ENCODE measurements around the gene SYCE3. TPM values are rescaled to one million over a fixed set of nuclear protein-coding genes. Genes with fewer than 3 reads are reported as not detected.

Gene SYCE3
- total and polyA plus RNA-seq, 3 experiments from 2014 or later: not detected

- ChIA-PET CTCF (interaction anchor here (0.6 to 1.6 kb wide), 3 partner anchors 15 to 43 kb away, joined by 3 to 6 read pairs (median 6); partner anchors contain the start of gene SYCE3), POLR2A (no interaction called here)
- H3K4me3 Mint-ChIP-seq: peak overlapping the region in 2 of 7 donors; percentile 15
- peaks cover 8 to 31% (median 16%) of the 10 kb centered on the region in 3 donors for H3K4me1 Mint-ChIP-seq
- peaks cover 0 to 37% (median 2%) of the 10 kb centered on the region in 3 donors for H3K36me3 Mint-ChIP-seq
- H3K4me1 ChIP-seq (ENCODE audit: insufficient read depth, low read length): peaks cover 12% of the 10 kb centered on the region
- no peaks in the 10 kb centered on the region for H3K9me3 ChIP-seq (ENCODE audit: low read length)
- H3K27ac Mint-ChIP-seq: peak overlapping the region in 2 of 8 donors; percentile 12 to 78
- no peak overlapping the region for H3K27ac ChIP-seq (ENCODE audit: low read depth, low read length)
- H3K27me3 Mint-ChIP-seq: no peaks in the 10 kb centered on the region
- no peaks in the 10 kb centered on the region for H3K27me3 ChIP-seq (ENCODE audit: insufficient read depth, low read length, poor library complexity, severe bottlenecking)
- H3K36me3 ChIP-seq (ENCODE audit: insufficient read depth, low read length): peaks cover 5% of the 10 kb centered on the region
- no peak for DNase-seq
- no peaks in the 10 kb centered on the region for H3K9me3 Mint-ChIP-seq
- H3K4me3 ChIP-seq (ENCODE audit: low read length): no peak overlapping the region
Measured at GRCh38 chr22:50577697-50577986, 14.9 kb upstream of the SYCE3 start.

DNA sequence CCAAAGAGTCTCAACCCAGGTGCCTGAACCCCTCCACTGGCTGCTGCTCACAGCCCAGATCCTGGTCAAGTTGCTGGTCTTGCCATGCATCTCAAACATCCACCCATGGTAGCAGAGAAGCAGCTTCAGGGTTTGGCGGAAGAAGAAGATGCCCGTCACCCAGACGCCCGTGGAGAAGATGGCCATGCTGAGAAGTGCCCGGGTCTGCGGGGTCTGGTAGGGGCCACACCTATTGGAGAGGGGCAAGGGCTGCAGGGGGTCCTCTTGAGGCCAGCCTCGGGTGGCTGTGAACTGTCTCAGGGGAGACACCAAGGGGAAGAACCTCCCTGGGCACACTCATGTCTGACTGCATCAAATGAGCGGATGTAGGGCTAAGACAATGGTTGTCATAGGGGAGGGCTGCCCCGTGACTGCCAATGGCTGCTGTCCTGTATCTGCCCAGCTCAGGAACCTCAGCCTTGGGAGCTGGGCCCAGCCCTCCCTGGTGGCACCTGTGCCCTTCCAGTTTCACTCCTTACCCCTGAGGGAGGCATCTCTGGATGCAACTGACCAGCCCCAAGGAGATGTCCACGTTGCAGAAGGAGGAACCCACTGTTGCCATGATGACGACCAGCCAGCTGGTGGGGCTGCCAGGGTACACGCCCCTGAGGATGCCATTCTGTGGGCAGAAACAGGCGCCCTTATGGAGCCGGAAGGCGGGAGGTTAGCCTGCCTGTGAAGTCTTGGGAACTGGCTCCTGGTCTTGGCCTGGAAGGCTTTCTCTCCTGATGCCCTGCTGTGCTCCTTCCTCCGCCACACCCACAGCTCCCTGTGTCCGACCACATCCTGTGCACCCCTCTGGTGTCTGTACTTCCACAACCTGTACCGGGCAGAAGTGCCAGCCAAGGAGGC, 14.3 kb upstream of the SYCE3 start:
- Mint-ChIP-seq H3K4me3 (peak overlapping the region in 2 of 7 donors; percentile 15), H3K27me3 (no peaks in the 10 kb centered on the region), H3K9me3 (no peaks in the 10 kb centered on the region), H3K27ac (peak overlapping the region in 4 of 8 donors; percentile 12 to 78 (median 22)), H3K4me1 (peaks cover 8 to 29% (median 15%) of the 10 kb centered on the region in 3 donors), H3K36me3 (peaks cover 0 to 42% (median 2%) of the 10 kb centered on the region in 3 donors)
- ChIA-PET POLR2A (interaction anchor here (0.6 kb wide), 1 partner anchor 12 kb away, joined by 4 read pairs; no protein-coding TSS in a partner anchor), CTCF (interaction anchor here (1.2 to 2.4 kb wide), 3 partner anchors 14 to 52 kb away, joined by 5 to 6 read pairs (median 6); partner anchors contain the start of genes SCO2 and SYCE3)
- no peaks in the 10 kb centered on the region for H3K27me3 ChIP-seq (ENCODE audit: insufficient read depth, low read length, poor library complexity, severe bottlenecking)
- peaks cover 5% of the 10 kb centered on the region for H3K36me3 ChIP-seq (ENCODE audit: insufficient read depth, low read length)
- H3K27ac ChIP-seq (ENCODE audit: low read depth, low read length): no peak overlapping the region
- H3K9me3 ChIP-seq (ENCODE audit: low read length): no peaks in the 10 kb centered on the region
- DNase-seq: no peak
- H3K4me1 ChIP-seq (ENCODE audit: insufficient read depth, low read length): peaks cover 12% of the 10 kb centered on the region
- no peak overlapping the region for H3K4me3 ChIP-seq (ENCODE audit: low read length)

- CTCF ChIA-PET: interaction anchor here (0.9 to 2.4 kb wide), 3 partner anchors 13 to 51 kb away, joined by 4 to 6 read pairs (median 5); partner anchors contain the start of gene SCO2
- H3K9me3 ChIP-seq (ENCODE audit: low read length): no peaks in the 10 kb centered on the region
- H3K36me3 Mint-ChIP-seq: peaks cover 0 to 46% (median 2%) of the 10 kb centered on the region in 3 donors
- no peaks in the 10 kb centered on the region for H3K27me3 ChIP-seq (ENCODE audit: insufficient read depth, low read length, poor library complexity, severe bottlenecking)
- H3K4me1 ChIP-seq (ENCODE audit: insufficient read depth, low read length): peaks cover 2% of the 10 kb centered on the region
- H3K27ac Mint-ChIP-seq: peak overlapping the region in 1 of 8 donors; percentile 64
- H3K4me3 ChIP-seq (ENCODE audit: low read length): no peak overlapping the region
- H3K27ac ChIP-seq (ENCODE audit: low read depth, low read length): no peak overlapping the region
- H3K27me3 Mint-ChIP-seq: no peaks in the 10 kb centered on the region
- H3K36me3 ChIP-seq (ENCODE audit: insufficient read depth, low read length): peaks cover 5% of the 10 kb centered on the region
- POLR2A ChIA-PET: no interaction called here
- no peak for DNase-seq
- no peaks in the 10 kb centered on the region for H3K9me3 Mint-ChIP-seq
- peak overlapping the region in 1 of 7 donors; percentile 42 for H3K4me3 Mint-ChIP-seq
- H3K4me1 Mint-ChIP-seq: peaks cover 8 to 20% (median 13%) of the 10 kb centered on the region in 3 donors
Measured at GRCh38 chr22:50576070-50576469, 13.4 kb upstream of the SYCE3 start.

GRCh38 chr22:50575426-50575941, 12.8 kb upstream of the SYCE3 start:
- Histone ChIP-seq H3K36me3 (ENCODE audit: insufficient read depth, low read length) (peaks cover 5% of the 10 kb centered on the region), H3K27me3 (ENCODE audit: insufficient read depth, low read length, poor library complexity, severe bottlenecking) (no peaks in the 10 kb centered on the region), H3K4me1 (ENCODE audit: insufficient read depth, low read length) (no peaks in the 10 kb centered on the region), H3K27ac (ENCODE audit: low read depth, low read length) (no peak overlapping the region), H3K4me3 (ENCODE audit: low read length) (no peak overlapping the region), H3K9me3 (ENCODE audit: low read length) (no peaks in the 10 kb centered on the region)
- Mint-ChIP-seq H3K27ac (peak overlapping the region in 1 of 8 donors; percentile 64), H3K36me3 (peaks cover 0 to 50% (median 2%) of the 10 kb centered on the region in 3 donors), H3K4me3 (no peak overlapping the region), H3K27me3 (no peaks in the 10 kb centered on the region), H3K9me3 (no peaks in the 10 kb centered on the region), H3K4me1 (peaks cover 8 to 18% (median 12%) of the 10 kb centered on the region in 3 donors)
- ChIA-PET CTCF (interaction anchor here (0.9 to 2.4 kb wide), 3 partner anchors 12 to 50 kb away, joined by 4 to 6 read pairs (median 5); partner anchors contain the start of gene SCO2), POLR2A (no interaction called here)
- no peak for DNase-seq

DNA sequence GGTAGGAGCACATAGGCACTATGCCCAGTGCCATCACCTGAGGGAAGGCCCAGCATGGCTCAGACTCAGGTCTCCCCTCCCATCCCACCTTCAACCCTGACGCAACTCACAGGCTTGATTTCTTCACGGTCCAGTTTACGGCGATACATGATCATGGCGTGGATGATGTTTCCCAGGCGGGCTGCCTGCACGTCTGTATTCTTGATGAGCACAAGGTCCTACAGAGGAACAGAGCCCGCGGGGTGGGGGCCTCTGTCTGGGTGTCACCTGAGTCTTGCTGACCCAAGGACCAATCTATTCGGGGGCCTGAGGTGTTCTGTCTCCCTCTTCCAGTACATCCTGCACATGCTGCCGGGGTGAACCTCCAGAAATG, 11.7 kb upstream of the SYCE3 start:
- Histone ChIP-seq H3K27me3 (ENCODE audit: insufficient read depth, low read length, poor library complexity, severe bottlenecking) (no peaks in the 10 kb centered on the region), H3K4me1 (ENCODE audit: insufficient read depth, low read length) (no peaks in the 10 kb centered on the region), H3K36me3 (ENCODE audit: insufficient read depth, low read length) (peaks cover 6% of the 10 kb centered on the region), H3K27ac (ENCODE audit: low read depth, low read length) (no peak overlapping the region), H3K4me3 (ENCODE audit: low read length) (no peak overlapping the region), H3K9me3 (ENCODE audit: low read length) (no peaks in the 10 kb centered on the region)
- ChIA-PET CTCF (no interaction called here), POLR2A (no interaction called here)
- Mint-ChIP-seq H3K9me3 (no peaks in the 10 kb centered on the region), H3K27ac (no peak overlapping the region), H3K36me3 (peaks cover 0 to 51% (median 3%) of the 10 kb centered on the region in 3 donors), H3K4me3 (peak overlapping the region in 1 of 7 donors; percentile 42), H3K27me3 (no peaks in the 10 kb centered on the region), H3K4me1 (peaks cover 5 to 13% (median 5%) of the 10 kb centered on the region in 3 donors)
- DNase-seq: no peak

DNA sequence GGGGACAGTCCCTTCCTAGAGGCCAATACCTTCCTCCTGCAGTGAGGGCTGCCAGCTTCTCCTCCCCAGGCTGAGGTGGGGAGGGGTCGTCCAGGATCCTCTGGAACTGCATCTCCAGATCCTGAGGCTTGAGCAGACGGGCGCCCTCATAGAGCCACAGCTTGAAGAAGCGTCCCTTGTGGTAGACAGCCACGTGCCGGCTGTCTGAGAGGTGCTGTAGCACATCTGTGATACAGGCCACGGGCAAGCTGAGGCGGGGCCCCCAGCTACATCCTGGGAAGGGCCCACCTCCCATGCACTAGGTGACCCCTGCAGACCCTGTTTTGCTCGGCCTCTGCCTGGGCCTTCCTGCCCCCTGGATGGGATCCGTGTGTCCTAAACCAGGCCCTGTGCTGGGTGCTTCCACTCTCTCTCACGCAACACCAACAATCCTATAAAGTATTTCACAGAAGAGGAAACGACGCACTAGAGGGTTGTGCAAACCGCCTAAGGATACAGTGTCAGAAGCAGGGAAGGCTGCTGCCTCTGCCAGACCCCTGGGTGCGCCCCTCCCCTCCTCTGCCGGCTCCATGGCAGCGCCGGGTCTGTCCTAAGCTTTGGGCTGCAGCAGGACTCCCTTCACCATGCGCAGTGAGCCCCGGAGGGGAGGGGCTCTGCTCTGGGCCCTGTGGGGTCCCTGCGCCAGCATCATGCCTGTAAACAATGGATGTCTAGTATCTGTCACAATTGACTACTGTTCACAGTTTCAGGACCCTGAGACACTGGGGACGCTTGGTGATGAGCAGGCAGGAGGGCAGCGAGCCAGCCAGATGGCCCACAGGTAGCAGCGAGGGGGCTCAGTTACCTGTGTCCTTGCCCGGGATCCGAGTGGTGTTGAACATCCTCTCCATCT, 11.0 kb upstream of the SYCE3 start:
- peaks cover 5 to 13% (median 5%) of the 10 kb centered on the region in 3 donors for H3K4me1 Mint-ChIP-seq
- Histone ChIP-seq H3K4me1 (ENCODE audit: insufficient read depth, low read length) (no peaks in the 10 kb centered on the region), H3K27ac (ENCODE audit: low read depth, low read length) (no peak overlapping the region), H3K27me3 (ENCODE audit: insufficient read depth, low read length, poor library complexity, severe bottlenecking) (no peaks in the 10 kb centered on the region), H3K4me3 (ENCODE audit: low read length) (no peak overlapping the region), H3K36me3 (ENCODE audit: insufficient read depth, low read length) (peaks cover 8% of the 10 kb centered on the region), H3K9me3 (ENCODE audit: low read length) (no peaks in the 10 kb centered on the region)
- CTCF ChIA-PET: no interaction called here
- no peak overlapping the region for H3K27ac Mint-ChIP-seq
- H3K36me3 Mint-ChIP-seq: peaks cover 0 to 57% (median 3%) of the 10 kb centered on the region in 3 donors
- peak overlapping the region in 1 of 7 donors; percentile 42 for H3K4me3 Mint-ChIP-seq
- H3K9me3 Mint-ChIP-seq: no peaks in the 10 kb centered on the region
- H3K27me3 Mint-ChIP-seq: no peaks in the 10 kb centered on the region
- no peak for DNase-seq
- POLR2A ChIA-PET: no interaction called here

DNA sequence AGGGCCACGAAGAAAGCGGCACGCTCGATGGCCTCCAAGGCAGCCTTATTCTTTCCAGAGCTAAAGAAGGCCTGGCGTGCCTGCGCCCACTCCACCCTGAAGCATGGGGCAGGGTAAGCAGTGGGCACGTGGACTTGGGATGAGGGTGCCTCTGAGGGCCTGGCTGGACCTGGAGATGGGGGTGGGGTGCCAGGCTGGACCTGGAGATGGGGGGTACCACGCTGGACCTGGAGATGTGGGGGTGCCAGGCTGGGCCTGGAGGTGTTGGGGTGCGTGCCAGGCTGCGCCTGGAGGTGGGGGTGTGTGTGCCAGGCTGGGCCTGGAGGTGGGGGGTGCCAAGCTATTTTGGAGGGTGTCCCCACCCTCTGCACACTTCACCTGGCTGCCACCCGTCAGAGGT, 10.2 kb upstream of the SYCE3 start:
- no peaks in the 10 kb centered on the region for H3K27me3 Mint-ChIP-seq
- ChIA-PET POLR2A (interaction anchor here (0.9 kb wide), 1 partner anchor 17 kb away, joined by 3 read pairs; no protein-coding TSS in a partner anchor), CTCF (interaction anchor here (2.0 kb wide), 1 partner anchor 10 kb away, joined by 12 read pairs; the partner anchor contains the start of gene SYCE3)
- H3K27me3 ChIP-seq (ENCODE audit: insufficient read depth, low read length, poor library complexity, severe bottlenecking): no peaks in the 10 kb centered on the region
- no peak overlapping the region for H3K4me3 ChIP-seq (ENCODE audit: low read length)
- no peaks in the 10 kb centered on the region for H3K9me3 Mint-ChIP-seq
- peaks cover 8% of the 10 kb centered on the region for H3K36me3 ChIP-seq (ENCODE audit: insufficient read depth, low read length)
- H3K9me3 ChIP-seq (ENCODE audit: low read length): no peaks in the 10 kb centered on the region
- no peak for DNase-seq
- peaks cover 0 to 59% (median 3%) of the 10 kb centered on the region in 3 donors for H3K36me3 Mint-ChIP-seq
- no peak overlapping the region for H3K27ac ChIP-seq (ENCODE audit: low read depth, low read length)
- H3K4me1 Mint-ChIP-seq: peaks cover 5 to 13% (median 5%) of the 10 kb centered on the region in 3 donors
- H3K4me3 Mint-ChIP-seq: no peak overlapping the region
- no peaks in the 10 kb centered on the region for H3K4me1 ChIP-seq (ENCODE audit: insufficient read depth, low read length)
- H3K27ac Mint-ChIP-seq: no peak overlapping the region
